EH (cell line): ENCODE results near the gene PROCR.
"Not testable (repeated sequence)": the region's sequence is repeated elsewhere in the genome, so short reads cannot be mapped to it uniquely, and the experiment has no call there.

Source experiments
- DNase-seq: peaks from one replicate; pipeline ENCODE4 v3.0.0-alpha.2; 2015; ENCODE audit warnings: low read depth

Gene PROCR

DNA sequence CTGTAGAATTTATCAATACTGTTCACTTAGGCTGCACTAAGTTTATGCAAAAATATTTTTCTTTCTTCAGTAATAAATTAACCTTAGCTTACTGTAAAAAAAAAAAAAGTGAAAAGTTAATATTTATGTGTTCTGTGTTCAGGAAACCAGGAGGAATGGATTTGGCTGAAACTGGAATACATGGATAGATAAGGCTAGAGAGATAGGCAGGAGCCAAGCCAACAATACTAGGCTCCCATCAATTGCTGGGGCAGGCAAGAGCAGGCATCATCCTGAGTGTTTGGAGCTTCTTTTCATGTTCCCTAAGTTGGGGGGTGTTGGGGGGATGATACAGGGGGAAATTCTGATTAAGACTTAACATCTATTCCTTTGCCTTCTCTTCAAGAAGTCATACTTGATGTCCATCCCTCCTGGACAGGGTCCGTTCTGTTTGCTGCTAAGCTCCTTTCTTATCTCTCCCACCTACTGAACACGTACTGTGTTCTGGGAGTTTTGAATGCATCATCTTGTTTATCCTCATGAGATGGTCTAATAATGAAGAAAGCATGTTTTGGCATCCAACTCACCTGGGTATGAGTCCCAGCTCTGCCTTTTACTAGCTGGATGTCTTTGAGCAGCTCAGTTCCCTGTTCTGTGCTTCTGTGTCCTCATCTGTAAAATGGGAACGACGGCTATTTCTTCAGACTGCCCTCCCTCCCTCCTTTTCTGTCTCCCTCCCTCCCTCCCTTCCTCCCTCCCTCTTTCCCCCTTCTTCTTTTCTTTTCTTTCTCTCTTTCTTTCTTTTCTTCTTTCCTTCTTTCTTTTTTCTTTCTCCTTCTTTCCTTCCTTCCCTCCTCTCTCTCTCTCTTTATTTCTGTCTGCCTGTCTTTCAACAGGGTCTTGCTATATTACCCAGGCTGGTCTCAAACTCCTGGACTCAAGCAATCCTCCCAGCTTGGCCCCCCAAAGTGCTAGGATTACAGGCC, 6.4 kb upstream of the PROCR start:
- DNase-seq: no peak

DNA sequence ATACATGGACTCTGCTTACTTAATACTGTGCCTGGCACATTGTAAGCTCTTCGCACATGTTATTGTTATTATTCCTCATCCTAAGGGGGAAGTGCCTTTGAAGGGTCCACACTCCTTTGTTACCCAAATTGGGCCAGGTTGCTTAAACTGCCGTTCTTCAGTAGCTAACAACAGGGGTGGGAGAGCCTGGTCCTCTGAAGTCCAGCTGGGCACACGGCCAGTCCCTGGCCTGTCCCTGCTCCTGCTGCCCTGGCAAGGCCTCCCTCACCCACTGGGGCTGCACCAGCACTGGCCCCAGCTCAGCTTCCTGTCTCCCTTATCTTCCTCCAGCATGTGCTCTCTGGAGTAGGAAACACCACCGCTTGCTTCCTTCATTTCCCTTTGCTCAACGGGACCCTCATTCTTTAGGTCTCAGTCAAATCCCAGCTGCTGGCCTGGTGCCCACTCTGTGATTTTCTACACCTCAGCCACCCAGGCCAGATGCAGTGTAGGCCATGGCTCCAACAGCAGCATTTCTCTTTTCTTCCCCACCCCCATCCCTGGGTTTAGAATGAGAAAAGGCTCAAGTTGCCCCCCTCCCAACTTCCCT, 5.5 kb upstream of the PROCR start:
- DNase-seq: peak; percentile 17

DNA sequence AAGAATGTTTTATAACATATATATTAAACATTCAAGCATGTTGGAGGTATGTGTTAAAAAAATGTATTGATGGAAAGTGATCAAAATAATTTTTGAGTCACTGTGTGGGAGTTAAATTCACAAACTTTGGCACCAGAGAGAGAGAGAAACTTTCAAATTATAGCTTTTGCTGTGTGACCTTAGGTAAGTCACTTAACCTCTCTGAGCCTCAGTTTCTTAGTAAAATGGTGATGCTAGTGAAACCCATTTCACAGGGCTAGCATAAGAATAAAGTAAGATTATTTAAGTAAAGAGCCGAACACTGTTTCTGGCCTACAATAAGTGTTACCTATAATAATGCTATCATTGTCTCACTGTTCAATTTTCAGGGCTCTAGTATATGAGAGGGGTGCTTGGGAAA, 4.1 kb upstream of the PROCR start:
- no peak for DNase-seq

DNA sequence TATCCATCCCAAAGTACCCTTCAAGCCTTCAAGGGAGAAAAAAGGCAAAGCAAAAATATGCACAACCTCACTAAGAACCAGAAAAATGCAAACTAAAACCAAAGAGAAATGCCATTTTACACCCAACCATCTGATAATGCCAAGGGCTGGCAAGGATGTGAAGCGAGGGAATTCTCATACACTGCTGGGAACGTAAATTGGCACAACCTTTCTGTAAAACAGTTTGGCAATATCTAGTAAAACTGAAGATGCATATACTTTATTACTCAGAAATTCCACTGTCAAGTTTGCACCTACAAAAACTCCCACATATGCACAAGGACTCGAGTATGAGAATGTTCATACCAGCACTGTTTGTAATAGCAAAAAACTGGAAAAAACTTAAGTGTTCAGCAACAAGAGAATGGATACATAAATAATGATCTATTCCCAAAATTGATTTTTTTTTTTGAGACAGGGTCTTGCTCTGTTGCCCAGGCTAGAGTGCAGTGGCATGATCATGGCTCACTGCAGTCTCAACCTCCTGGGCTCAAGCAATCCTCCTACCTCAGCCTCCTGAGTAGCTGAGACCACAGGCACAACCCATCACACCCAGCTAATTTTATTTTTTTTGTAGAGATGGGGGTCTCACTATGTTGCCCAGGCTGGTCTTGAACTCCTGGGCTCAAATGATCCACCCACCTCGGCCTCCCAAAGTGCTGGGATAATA, 3.0 kb upstream of the PROCR start:
- DNase-seq: peak; percentile 42

DNA sequence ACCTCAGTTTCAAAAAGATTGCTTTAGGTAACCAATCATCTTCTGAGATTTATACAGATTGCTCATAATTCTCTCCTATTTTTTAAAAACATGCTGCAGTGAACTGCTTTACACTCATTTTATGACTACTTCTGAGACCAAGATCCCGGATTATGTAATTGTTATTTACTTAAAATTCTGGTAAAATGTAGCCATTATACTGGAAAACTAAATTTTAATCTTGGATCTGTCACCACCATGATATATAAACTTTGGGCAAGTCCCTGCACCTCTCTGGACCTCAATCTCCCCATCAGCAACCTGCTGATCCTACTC, 477 bp upstream of the PROCR start:
- DNase-seq: no peak

DNA sequence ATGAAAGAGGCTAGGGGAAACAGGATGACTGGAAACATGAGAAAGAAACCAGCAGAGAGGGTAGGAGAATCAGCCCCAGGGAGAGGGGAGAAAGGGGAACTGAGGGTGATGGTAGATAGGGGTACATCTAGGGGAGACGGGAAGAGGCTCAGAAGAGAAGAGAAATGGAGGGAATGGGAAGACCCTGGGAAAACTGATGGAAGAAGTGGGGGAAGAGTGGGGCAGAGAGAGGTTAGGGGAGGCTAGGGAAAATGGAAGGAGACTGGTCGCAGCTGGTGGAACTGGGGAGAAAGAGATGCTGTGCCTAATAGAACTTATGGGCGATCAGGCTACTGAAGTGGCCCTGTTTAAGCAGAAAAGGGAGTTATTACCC, 548 bp downstream of the PROCR start:
- DNase-seq: no peak

DNA sequence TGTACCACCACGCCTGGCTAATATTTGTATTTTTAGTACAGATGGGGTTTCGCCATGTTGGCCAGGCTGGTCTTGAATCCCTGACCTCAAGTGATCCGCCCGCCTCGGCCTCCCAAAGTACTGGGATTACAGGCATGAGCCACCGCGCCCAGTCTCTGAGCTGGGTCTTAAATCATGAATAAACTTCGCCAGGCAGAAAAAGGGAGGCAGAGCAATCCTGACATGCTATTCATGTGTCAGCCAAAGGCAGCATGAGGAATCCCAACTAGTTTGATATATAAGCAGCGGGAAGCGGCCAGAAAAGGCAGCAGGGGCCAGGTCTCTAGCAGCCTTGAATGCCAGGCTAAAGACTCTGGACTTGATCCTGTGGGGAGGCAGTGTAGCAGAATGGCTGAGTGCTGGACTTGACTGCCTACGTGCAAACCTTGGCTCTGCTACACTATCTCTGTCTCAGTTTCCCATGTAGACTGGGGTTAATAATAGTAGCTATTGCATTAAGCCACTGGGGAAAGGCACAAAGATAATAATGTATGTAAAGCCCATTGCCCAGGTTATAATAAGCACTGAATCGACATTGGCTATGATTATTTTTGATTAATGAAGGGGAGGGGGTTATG, 1.8 kb downstream of the PROCR start:
- no peak for DNase-seq

DNA sequence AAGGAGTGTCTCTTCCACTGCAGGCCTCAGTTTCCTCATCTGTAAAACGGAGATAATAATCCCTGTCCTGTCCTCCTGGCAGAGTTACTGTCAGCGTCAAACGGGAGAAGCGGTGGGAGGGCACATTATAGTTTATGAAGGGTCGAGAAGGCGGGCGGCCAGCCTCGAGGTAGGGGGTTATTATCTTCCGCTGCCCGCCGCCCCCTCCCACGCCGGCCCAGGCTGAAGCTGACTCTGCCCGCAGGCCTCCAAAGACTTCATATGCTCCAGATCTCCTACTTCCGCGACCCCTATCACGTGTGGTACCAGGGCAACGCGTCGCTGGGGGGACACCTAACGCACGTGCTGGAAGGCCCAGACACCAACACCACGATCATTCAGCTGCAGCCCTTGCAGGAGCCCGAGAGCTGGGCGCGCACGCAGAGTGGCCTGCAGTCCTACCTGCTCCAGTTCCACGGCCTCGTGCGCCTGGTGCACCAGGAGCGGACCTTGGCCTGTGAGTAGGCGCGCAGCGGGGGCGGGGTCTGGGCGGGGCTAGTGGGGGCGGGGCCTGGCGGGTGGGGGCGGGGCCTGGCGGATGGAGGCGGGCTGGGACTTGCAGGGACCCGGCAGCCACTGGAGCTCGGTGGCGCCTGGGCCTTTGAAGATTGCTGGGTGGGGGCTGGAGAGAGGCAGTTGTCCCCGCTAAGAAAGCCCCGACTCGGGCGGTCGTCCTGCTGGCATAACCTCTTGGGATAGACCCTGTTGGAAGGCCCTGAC, 2.8 kb downstream of the PROCR start:
- no peak for DNase-seq

DNA sequence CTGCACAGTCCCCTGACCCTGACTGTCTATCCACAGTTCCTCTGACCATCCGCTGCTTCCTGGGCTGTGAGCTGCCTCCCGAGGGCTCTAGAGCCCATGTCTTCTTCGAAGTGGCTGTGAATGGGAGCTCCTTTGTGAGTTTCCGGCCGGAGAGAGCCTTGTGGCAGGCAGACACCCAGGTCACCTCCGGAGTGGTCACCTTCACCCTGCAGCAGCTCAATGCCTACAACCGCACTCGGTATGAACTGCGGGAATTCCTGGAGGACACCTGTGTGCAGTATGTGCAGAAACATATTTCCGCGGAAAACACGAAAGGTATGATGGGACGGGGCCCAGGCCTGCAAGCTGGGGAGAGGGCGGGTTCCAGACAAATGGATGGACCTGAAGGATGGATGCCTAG, 4.3 kb downstream of the PROCR start:
- DNase-seq: no peak

DNA sequence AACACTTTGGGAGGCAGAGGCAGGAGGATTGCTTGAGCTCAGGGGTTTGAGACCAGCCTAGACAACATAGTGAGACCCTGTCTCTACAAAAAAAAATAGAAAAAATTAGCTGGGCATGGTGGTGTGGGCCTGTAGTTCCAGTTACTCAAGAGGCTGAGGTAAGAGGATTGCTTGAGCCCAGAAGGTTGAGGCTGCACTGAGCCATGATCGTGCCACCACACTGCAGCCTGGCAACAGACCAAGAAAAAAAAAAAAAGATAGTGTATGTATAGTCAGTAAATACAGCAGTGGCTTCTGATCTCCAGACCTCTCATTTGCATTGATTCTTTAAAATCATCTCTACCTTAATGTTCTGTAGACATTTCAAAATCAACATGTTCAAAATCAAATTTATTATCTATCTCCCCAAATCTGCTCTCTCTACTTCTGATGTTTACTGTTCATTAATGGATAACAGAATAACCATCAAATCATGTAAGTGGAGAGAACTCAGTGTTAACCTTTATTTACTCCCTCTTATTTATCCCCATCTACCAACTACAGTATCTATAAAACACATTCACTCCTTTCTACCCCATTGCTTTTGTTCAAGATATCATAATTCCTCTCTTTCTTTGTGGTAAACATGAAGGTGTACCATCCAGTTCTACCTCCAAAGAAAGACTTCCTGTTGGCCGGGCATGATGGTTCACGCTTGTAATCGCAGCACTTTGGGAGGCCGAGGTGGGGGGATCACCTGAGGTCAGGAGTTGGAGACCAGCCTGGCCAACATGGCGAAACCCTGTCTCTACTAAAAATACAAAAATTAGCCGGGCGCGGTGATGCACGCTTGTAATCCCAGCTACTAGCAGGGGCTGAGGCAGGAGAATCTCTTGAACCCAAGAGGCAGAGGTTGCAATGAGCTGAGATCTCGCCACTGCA, 7.7 kb downstream of the PROCR start:
- DNase-seq: no peak

DNA sequence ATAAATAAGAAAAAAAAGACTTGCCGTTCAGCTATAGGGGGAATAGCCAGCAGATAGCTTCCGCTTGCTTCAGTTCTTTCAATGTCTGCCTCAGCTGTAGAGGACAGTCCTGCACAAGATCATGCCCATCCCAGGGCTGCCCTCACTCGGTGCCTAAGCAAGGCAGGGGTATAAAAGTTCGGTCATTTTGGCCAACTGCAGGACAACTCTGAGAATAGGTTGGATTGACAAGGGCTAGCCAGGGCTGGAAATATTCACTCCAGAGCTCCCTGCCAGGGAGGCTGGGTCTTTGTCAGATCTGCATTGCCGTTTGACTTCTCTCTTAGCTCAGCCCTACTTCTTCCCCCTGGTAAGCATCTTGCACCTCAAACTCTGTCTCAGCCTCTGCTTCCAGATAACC, 8.4 kb downstream of the PROCR start:
- no peak for DNase-seq

DNA sequence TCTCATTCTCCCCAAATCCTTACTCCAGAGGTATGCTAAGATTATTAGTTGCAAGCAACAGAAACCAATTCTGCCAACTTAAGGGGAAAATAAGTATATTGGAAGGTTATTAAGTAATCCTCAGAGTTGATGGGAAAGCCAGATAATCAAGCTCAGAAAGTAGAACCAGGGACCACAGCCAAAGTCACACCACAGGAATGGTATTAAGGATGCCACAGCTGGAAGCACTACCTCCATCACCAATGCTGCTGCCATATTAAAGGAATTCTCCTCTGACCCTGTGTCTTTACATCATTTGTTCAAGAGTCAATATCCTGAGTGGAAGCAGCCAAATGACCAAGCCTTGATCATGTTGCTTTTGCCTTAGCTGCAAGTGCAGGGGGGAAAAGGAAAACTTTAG, 9.9 kb downstream of the PROCR start:
- peak; percentile 59 for DNase-seq

DNA sequence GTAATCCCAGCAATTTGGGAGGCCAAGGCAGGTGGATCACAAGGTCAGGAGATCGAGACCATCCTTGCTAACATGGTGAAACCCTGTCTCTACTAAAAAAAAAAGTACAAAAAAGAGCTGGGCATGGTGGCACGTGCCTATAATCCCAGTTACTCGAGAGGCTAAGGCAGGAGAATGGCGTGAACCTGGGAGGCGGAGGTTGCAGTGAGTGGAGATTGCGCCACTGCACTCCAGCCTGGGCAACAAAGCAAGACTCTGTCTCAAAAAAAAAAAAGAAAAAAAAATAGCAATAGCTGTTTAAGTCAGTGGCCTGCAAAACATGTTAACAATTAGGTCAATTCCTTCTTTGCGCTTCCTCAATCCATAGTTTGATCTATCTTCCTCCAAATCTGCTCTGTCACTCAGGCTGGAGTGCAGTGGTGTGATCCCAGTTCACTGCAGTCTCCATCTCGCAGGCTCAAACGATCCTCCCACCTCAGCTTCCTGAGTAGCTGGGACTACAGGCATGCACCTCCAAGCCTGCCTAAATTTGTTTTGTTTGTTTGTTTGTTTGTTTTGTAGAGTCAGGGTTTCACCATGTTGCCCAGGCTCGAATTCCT, 14.9 kb downstream of the PROCR start:
- DNase-seq: not testable (repeated sequence)

DNA sequence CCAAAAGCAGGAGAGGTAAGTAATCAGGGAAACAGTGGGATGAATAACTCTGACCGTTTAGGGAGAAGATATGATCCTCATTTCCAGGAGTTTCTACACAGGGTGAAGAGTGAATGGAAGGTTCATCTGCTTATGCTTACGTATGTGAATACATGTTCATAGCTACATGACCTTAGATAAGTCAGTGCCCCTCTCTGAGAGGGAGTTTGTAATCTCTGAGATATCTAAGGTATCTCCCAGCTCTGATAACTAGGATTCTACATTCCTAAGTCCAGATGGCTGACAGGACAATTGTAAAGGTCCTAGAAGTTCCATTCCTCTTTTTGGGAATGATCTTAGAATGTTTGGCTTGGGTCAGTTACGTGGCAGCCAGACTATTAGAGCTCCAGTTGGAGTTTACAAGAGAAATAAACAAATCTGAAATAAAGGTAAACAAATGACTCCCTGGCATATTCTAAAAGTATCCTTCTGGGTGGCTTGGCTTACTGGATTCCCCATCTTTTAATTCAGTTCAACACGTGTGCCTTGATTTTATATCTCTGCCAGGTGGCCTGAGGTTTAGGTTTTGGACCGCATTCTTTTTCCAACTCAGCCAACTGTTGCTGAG, 15.8 kb downstream of the PROCR start:
- no peak for DNase-seq

DNA sequence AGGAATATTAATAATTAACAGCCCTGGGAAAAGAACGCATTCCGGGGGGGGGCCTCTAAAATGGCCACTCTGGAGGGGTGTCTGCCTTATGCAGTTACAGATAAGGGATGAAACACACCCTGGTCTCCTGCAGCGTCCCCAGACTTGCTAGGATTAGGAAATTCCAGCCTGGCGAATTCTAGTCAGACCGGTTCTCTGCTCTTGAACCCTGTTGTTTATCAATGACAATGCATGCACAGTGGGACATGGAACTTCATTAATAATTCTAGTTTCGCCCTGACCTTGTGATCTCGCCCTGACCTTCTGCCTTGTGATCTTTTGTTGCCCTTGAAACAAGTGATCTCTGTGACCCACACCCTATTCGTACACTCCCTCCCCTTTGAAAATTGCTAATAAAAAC, 17.4 kb downstream of the PROCR start:
- DNase-seq: not testable (repeated sequence)

DNA sequence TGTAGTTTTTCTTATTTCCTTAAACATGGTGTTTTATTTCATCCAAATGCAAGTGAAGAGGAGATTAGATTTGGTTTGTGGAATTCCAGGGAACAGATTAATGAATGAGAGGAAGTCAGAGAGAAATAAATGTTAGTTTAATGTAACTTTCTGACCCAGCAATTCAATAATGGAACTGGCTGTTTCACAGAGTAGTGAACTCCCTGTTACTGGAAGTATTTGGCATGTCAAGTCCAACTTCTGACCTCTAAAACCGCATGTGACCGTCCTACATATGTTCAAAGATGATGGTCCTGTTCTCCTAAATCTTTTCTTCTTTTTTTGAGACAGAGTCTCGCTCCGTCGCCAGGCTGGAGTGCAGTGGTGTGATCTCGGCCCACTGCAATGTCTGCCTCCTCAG, 18.7 kb downstream of the PROCR start:
- no peak for DNase-seq

DNA sequence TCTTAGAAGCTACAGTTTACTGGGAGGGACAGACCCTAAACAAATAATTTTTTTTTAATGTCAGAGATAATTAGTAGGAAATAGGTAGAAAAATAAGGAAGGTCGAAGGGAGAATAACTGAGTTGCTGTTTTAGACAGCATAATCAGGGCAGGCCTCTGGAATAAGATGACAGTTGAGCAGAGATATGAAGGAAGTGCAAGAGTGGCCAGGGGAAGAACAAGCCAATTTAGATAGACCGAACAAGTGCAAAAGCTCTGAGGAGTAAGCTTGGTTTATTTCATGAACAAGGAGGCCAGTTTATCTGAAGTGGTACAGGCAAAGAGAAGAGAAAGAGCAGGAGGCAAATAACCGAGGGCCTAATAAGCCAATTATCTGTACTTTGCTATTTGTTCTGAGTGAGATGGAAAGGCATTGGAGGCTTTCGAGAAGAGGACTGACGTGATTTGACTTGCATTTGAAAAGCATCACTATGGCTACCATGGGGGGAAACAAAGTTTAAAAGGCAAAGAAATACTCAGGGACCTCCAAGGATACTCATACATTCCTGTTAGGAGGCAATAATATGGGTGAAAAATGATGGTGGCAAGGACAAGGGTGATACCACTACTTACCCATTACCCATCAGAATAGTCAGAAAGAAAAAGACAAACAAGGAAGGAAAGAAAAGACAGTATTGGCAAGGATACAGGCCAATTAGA, 19.7 kb downstream of the PROCR start:
- no peak for DNase-seq

DNA sequence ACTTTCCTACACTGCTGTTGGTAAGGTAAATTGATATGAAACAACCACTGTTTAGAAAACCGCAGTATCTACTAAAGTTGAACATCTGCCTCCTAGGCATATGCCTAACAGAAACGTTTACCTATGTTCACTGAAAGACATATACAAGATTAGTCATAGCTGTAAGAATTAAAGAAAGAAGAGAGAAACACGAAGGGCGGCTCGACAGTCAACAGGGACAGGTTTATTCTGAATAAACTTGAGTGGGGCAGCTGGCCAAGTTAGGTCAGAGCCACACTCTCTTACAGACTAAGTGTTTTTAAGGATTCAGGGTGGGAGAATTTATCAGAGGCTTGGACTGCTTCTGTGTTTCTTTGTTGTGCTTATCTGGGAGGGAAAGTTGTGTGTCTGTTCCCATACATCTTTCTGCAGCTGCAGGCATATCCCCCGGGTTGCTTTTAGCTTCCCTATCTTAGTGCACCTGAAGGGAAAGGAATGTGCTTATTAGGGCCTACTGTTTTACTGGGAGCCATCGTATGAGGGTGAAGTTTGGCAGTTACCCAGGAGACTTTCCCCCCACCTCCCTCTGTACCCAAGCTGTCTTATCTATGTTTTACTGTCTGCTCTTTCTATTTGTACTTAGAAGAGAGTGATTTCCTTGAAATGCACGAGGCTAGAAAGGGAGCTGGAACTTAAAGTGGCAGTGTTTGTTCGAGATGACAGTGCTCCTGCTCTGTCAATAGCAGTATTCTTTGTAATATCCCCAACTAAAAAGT, 20.4 kb downstream of the PROCR start:
- no peak for DNase-seq
